ENCODE measurements around the gene GFRA1.

GRCh38 chr10:116026725-116027124 is 246.3 kb downstream of the GFRA1 start:
- TF ChIP-seq CTCF (IDR thresholded peaks at IDR 0.05), result no peak
- TF ChIP-seq CHD2 (IDR thresholded peaks at IDR 0.05; ENCODE audit: low read length, partially characterized antibody), result no peak
- no peak for TF ChIP-seq JUNB (IDR thresholded peaks at IDR 0.05)
